IPS-15b (cell line): ENCODE measurements around the gene OR2T29.
"Not testable (repeated sequence)": the region's sequence is repeated elsewhere in the genome, so short reads cannot be mapped to it uniquely, and the experiment has no call there.

Experiments used
- H3K27me3 ChIP-seq: one replicate; pipeline ENCODE4 v1.6.1; 2013; ENCODE audit warnings: low read length; ENCODE audit not compliant: control insufficient read depth, insufficient read depth
- H3K36me3 ChIP-seq: one replicate; pipeline ENCODE4 v1.6.1; 2013; ENCODE audit warnings: low read length; ENCODE audit not compliant: control insufficient read depth, insufficient read depth
- H3K4me1 ChIP-seq: one replicate; pipeline ENCODE4 v1.6.1; 2013; ENCODE audit warnings: mild to moderate bottlenecking, low read length; ENCODE audit not compliant: control insufficient read depth, insufficient read depth
- H3K4me3 ChIP-seq: one replicate; pipeline ENCODE4 v1.5.1; 2013; ENCODE audit warnings: low read depth, low read length
- H3K9ac ChIP-seq: one replicate; pipeline ENCODE4 v1.6.1; 2013; ENCODE audit warnings: low read depth, mild to moderate bottlenecking, low read length
- H3K9me3 ChIP-seq: one replicate; pipeline ENCODE4 v1.6.1; 2013; ENCODE audit warnings: mild to moderate bottlenecking, low read length; ENCODE audit not compliant: control insufficient read depth, insufficient read depth

The OR2T29 gene

GRCh38 chr1:248574657-248575056 is 12.1 kb upstream of the OR2T29 start, which contains the start of gene OR2T34:
Gene OR2T34 (minus strand): TSS chr1:248574757. CDS start chr1:248574757, 0 bp downstream.
- H3K27me3 ChIP-seq, H3K9ac ChIP-seq, H3K36me3 ChIP-seq, H3K4me3 ChIP-seq, H3K9me3 ChIP-seq, H3K4me1 ChIP-seq: not testable (repeated sequence)

- not testable (repeated sequence) for H3K27me3 ChIP-seq, H3K4me3 ChIP-seq, H3K9ac ChIP-seq, H3K9me3 ChIP-seq, H3K4me1 ChIP-seq, H3K36me3 ChIP-seq
Measured at GRCh38 chr1:248573856-248574255, 11.3 kb upstream of the OR2T29 start.

GRCh38 chr1:248572049-248572448 is 9.5 kb upstream of the OR2T29 start:
- H3K9me3 ChIP-seq, H3K4me3 ChIP-seq, H3K4me1 ChIP-seq, H3K9ac ChIP-seq, H3K36me3 ChIP-seq, H3K27me3 ChIP-seq: not testable (repeated sequence)

GRCh38 chr1:248570811-248571210 is 8.2 kb upstream of the OR2T29 start:
- not testable (repeated sequence) for H3K36me3 ChIP-seq, H3K4me3 ChIP-seq, H3K4me1 ChIP-seq, H3K9me3 ChIP-seq, H3K27me3 ChIP-seq, H3K9ac ChIP-seq

GRCh38 chr1:248569049-248569448 is 6.5 kb upstream of the OR2T29 start:
- H3K36me3 ChIP-seq, H3K9me3 ChIP-seq, H3K27me3 ChIP-seq, H3K4me3 ChIP-seq, H3K4me1 ChIP-seq, H3K9ac ChIP-seq: not testable (repeated sequence)

GRCh38 chr1:248565530-248566373 is 3.2 kb upstream of the OR2T29 start:
- not testable (repeated sequence) for H3K9me3 ChIP-seq, H3K4me1 ChIP-seq, H3K36me3 ChIP-seq, H3K27me3 ChIP-seq, H3K4me3 ChIP-seq, H3K9ac ChIP-seq

GRCh38 chr1:248551027-248551426 is 11.5 kb downstream of the OR2T29 start:
- H3K9me3 ChIP-seq, H3K4me1 ChIP-seq, H3K36me3 ChIP-seq, H3K4me3 ChIP-seq, H3K9ac ChIP-seq, H3K27me3 ChIP-seq: not testable (repeated sequence)

- H3K4me1 ChIP-seq, H3K36me3 ChIP-seq, H3K27me3 ChIP-seq, H3K4me3 ChIP-seq, H3K9ac ChIP-seq, H3K9me3 ChIP-seq: not testable (repeated sequence)
Measured at GRCh38 chr1:248547383-248547782, 15.2 kb downstream of the OR2T29 start.

- H3K27me3 ChIP-seq, H3K9ac ChIP-seq, H3K36me3 ChIP-seq, H3K4me3 ChIP-seq, H3K4me1 ChIP-seq, H3K9me3 ChIP-seq: not testable (repeated sequence)
Measured at GRCh38 chr1:248537449-248537848, 25.1 kb downstream of the OR2T29 start.

GRCh38 chr1:248521856-248522255 is 40.7 kb downstream of the OR2T29 start:
- Histone ChIP-seq H3K27me3 (no peaks in the 10 kb centered on the region), H3K9ac (no peak overlapping the region), H3K9me3 (peaks cover 5% of the 10 kb centered on the region), H3K36me3 (no peaks in the 10 kb centered on the region), H3K4me1 (no peaks in the 10 kb centered on the region), H3K4me3 (no peak overlapping the region)

- H3K9me3 ChIP-seq, H3K4me1 ChIP-seq, H3K27me3 ChIP-seq: not testable (repeated sequence)
Measured at GRCh38 chr1:248510217-248510616, 52.4 kb downstream of the OR2T29 start.

GRCh38 chr1:248507773-248508172 is 54.8 kb downstream of the OR2T29 start, which contains the start of gene OR2G6:
Gene OR2G6 (plus strand): TSS chr1:248508073. CDS start chr1:248521647, 13,574 bp downstream.
- H3K9me3 ChIP-seq, H3K4me3 ChIP-seq, H3K9ac ChIP-seq, H3K4me1 ChIP-seq, H3K27me3 ChIP-seq, H3K36me3 ChIP-seq: not testable (repeated sequence)

More at GRCh38 chr1:248510217-248510616, 52.4 kb downstream of the OR2T29 start:
- H3K4me3 ChIP-seq, H3K36me3 ChIP-seq, H3K9ac ChIP-seq: not testable (repeated sequence)
